Left cardiac atrium (tissue), 4 donors: ENCODE data around the gene TRMT2A. TPM values are rescaled to one million over a fixed set of nuclear protein-coding genes. Genes with fewer than 3 reads are reported as not detected.

Experiments used
- ATAC-seq, 2 donors: fragments of 200-7000 bp; cut with Tn5 transposase; one replicate each; pipeline ENCODE4 v1.9.1; 2020; ENCODE audit warnings: mild to moderate bottlenecking in 2 of 2, moderate library complexity in 2 of 2
- DNase-seq: peaks from one replicate; pipeline ENCODE4 v3.0.0-alpha.2; 2020
- intact Hi-C, 2 donors: fragments of 100-400 bp; cut with DNase I; formaldehyde crosslinking; loops; one replicate each; pipeline versions ENCODE4 v1.14.1 to v1.15.1; 2022 to 2023
- total RNA-seq, 2 donors: library from RNA; stranded (reverse); fragmentation: NEBNext Ultra II Directional; extraction: Animal tissue kit (Norgen Biotek cat#: 25700); gene quantifications; one replicate each; pipeline ENCODE4 v1.2.1, GENCODE V29; 2021
- donor health status: DM: no; HTN: yes; CAD: no.
- donor health status: DM: no; HTN: yes; CAD: no; lungs with severe emphysema.
- donor health status: DM: yes; HTN: yes; CAD: no.
- donor health status: Dilated cardiomyopathy.

The TRMT2A gene
- total RNA-seq, 2 donors from 2014 or later = 26.7 to 29.3 TPM

DNA sequence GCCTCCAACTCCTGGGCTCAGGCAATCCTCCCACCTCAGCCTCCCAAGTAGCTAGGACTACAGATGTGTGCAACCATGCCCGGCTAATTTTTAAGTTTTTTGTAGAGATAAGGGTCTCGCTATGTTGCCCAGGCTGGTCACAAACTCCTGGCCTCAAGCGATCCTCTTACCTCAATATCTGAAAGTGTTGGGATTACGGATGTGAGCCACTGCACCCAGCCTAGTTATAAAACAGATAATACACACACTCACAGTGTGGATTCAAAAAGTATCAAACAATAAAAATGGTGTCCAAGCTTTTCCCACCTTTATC is 34.2 kb upstream of the TRMT2A start:
- no peak for DNase-seq
- intact Hi-C loops = no loop called here
- ATAC-seq = no peak

- ATAC-seq (no peak), DNase-seq (no peak)
- intact Hi-C loops = no loop called here
Measured at GRCh38 chr22:20150381-20151275, 33.6 kb upstream of the TRMT2A start, which contains the start of gene CCDC188. Gene CCDC188, minus strand, starts transcription at chr22:20151055. Its CDS starts 69 bp downstream, at chr22:20150986.

- ATAC-seq (no peak), DNase-seq (no peak)
- intact Hi-C loops = no loop called here
Measured at GRCh38 chr22:20149257-20150250, 32.5 kb upstream of the TRMT2A start.

- intact Hi-C loops = no loop called here
- ATAC-seq (no peak), DNase-seq (no peak)
Measured at GRCh38 chr22:20148414-20148813, 31.4 kb upstream of the TRMT2A start.

- no peak for ATAC-seq
- no peak for DNase-seq
- intact Hi-C loops = no loop called here
Measured at GRCh38 chr22:20147237-20147988, 30.4 kb upstream of the TRMT2A start.

DNA sequence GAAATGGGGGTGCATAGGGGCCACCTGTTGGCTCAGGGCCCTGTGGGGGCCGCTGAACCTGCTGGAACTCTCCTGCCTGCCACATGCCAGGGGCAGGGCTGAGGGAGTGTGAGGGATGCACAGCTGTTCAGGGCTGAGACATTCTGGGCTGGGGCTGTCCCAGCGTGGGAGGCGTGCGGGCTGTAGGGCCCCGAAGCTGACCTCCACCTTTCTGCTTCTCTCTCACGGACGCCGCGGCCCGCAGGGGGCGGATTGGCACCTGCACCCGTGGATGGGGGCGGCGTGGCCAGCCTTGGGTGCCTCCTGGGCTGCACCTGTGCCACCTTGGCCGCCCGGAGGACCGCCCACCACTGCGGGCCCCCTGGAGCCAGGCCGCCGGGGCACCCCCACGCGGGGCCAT is 29.8 kb upstream of the TRMT2A start:
- intact Hi-C loops = no loop called here
- ATAC-seq = no peak
- no peak for DNase-seq

DNA sequence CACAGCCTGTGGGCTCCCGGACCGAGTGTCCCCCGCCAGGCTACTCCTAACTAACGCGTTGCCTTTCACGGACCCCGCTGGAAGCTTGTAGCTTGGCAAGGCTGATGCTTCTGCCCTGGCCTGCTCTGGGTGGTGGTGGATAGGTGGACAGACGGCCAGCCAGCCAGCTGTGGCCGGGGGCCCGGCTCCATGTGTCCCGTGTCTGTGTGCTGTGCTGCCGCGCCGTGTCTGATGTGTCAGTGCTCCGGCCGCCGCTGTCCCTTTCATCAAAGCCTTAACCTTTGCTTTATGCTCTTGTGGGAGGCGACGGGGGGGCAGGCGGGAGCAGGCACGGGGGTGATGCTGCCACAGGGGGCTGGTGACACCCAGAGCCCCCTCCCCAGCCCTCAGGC is 28.8 kb upstream of the TRMT2A start:
- intact Hi-C loops = no loop called here
- no peak for DNase-seq
- no peak for ATAC-seq

DNA sequence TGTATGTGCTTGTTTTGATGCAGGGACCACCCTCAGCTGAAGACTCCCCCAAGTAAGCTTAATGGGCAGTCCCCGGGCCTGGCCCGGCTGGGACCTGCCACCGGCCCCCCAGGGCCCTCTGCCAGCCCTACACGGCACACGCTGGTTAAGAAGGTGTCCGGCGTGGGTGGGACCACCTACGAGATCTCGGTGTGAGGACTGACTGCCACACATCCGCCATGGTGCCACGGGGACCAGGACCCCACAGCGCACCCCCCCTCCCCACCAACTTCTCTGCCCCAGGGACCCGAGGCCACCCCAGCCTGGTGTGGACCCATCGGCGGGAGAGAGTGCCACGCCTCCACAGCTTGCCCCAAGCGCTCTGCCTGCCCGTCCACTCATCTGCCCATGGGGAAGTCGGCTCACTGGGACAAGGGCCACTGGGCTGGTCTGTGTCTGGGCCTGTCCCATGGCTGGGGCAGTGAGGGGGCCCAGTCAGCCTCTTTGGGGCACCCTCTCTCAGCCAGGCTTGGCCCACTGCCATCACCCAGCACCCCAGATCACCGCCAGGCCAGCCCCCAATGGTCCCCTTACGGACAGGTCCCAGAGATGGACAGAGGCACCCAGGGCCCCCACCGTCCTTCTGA is 28.3 kb upstream of the TRMT2A start:
- intact Hi-C loops = no loop called here
- no peak for ATAC-seq
- DNase-seq = no peak

GRCh38 chr22:20143883-20144665 is 27.0 kb upstream of the TRMT2A start:
- ATAC-seq = no peak
- intact Hi-C loops = no loop called here

GRCh38 chr22:20142711-20143621 is 25.9 kb upstream of the TRMT2A start:
- intact Hi-C loops = no loop called here
- ATAC-seq (no peak), DNase-seq (no peak)

More at GRCh38 chr22:20143883-20144665, 27.0 kb upstream of the TRMT2A start:
- no peak for DNase-seq

- no peak for DNase-seq
- ATAC-seq = no peak
- intact Hi-C loops = no loop called here
Measured at GRCh38 chr22:20141186-20142077, 24.4 kb upstream of the TRMT2A start.

DNA sequence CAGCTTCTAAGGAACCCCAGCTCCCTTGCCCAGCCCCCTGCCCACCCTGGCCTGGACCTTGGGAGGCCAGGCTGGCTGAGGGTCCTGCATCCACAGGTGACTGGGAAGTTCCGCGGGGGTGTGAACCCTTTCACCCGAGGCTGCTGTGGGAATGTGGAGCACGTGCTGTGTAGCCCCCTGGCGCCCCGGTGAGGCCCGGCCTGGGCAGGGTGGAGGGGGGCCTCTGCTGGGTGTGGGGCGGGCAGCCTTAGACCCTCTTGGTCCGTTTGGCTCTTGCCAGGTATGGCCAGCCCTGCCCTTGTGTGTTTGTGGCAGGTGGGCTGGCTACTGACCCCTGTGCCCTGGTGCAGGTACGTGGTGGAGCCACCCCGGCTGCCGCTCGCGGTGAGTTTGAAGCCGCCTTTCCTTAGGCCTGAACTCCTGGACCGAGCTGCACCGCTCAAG is 23.5 kb upstream of the TRMT2A start:
- intact Hi-C loops = no loop called here
- DNase-seq (no peak), ATAC-seq (no peak)

DNA sequence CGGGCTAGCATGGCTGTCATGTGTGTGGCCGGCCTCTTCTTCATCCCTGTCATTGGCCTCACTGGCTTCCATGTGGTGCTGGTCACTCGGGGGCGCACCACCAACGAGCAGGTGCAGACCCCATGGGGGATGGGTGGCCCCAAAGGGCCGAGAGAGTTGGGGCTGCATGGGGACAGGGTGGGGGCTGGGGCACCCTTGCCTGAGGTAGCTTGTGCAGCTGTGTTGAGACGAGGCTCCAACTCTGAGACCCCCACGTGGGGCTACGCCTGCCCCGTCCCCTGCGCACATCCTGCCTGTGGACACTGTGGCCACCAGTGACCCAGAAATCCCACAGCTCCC is 23.1 kb upstream of the TRMT2A start:
- no peak for DNase-seq

GRCh38 chr22:20139391-20140106 is 22.5 kb upstream of the TRMT2A start:
- no peak for DNase-seq
- intact Hi-C loops = no loop called here
- no peak for ATAC-seq

More for the DNA sequence above, 23.1 kb upstream of the TRMT2A start:
- ATAC-seq = no peak
- intact Hi-C loops = no loop called here

GRCh38 chr22:20138868-20139267 is 21.8 kb upstream of the TRMT2A start:
- DNase-seq = no peak
- peak; percentile 3 to 36 for ATAC-seq
- intact Hi-C loops = no loop called here

DNA sequence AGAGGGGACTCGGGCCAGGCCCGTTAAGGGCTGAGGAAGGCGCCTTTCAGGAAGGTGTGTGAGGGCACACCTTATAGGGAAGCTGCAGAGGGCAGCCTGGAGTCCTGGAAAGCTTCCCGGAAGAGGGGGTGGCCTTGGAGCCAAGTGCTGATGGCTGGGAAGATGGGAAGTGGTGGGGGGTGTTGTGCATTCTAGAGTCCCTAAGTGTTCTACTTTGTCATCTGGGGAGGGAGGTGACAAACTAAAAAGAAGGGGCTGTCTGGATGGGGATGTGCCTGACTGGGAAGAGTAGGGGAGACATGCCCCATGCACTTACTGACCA is 21.4 kb upstream of the TRMT2A start:
- DNase-seq (no peak), ATAC-seq (peak; percentile 27 to 39)
- intact Hi-C loops = no loop called here
